Occipital lobe (tissue), 2 donors: ENCODE data around the gene FABP2. TPM values are rescaled to one million over a fixed set of nuclear protein-coding genes. Genes with fewer than 3 reads are reported as not detected.

Experiments
- small RNA-seq: library from RNA; depleted of rRNA; stranded (forward); fragments of <200 nt; gene quantifications from one replicate; pipeline ENCODE3, GENCODE V24; 2014
- total RNA-seq: library from RNA; depleted of rRNA; stranded (reverse); fragments of >200 nt; gene quantifications from one replicate; pipeline ENCODE4 v1.2.3, GENCODE V29; 2014

FABP2 gene
- total RNA-seq, 1 donor from 2014 or later: not detected

Small RNA genes lying within 50 kb of the gene (small RNA-seq; reads per million reads assigned to genes)
- not detected for gene RNU4-33P

Other genes starting within 250 kb of the FABP2 start
- 0.62 TPM for gene MYOZ2, start 186.3 kb downstream of the FABP2 start, total RNA-seq
- 16.2 TPM for gene USP53, start 109.4 kb downstream of the FABP2 start, total RNA-seq